DND-41 (cell line): ENCODE data around the gene SRRM5.

ENCODE experiments used
- ATAC-seq: fragments of 200-7000 bp; cut with Tn5 transposase; 3 replicates; pipeline ENCODE4 v1.9.1; 2021; ENCODE audit warnings: low read depth; ENCODE audit not compliant: insufficient read depth
- DNase-seq: peaks from one replicate; pipeline ENCODE4 v3.0.0-alpha.2; 2020
- H2AFZ ChIP-seq: 2 replicates; pipeline ENCODE4 v1.6.0; 2012; ENCODE audit warnings: low read depth, low read length
- H3K27ac ChIP-seq: 2 replicates; pipeline ENCODE4 v1.5.1; 2012; ENCODE audit warnings: low read length, inconsistent platforms
- H3K27me3 ChIP-seq: fragments of 200-600 bp; sonication (generic); 2 replicates; pipeline ENCODE4 v1.6.0; 2012; ENCODE audit warnings: low read length, mild to moderate bottlenecking, inconsistent platforms; ENCODE audit not compliant: insufficient read depth, poor library complexity
- H3K36me3 ChIP-seq: 2 replicates; pipeline ENCODE4 v1.5.1; 2012; ENCODE audit warnings: low read length, inconsistent platforms; ENCODE audit not compliant: insufficient read depth
- H3K4me1 ChIP-seq: 2 replicates; pipeline ENCODE4 v1.5.1; 2012; ENCODE audit warnings: mild to moderate bottlenecking, low read length; ENCODE audit not compliant: insufficient read depth
- H3K4me2 ChIP-seq: 2 replicates; pipeline ENCODE4 v1.6.0; 2012; ENCODE audit warnings: mild to moderate bottlenecking, moderate library complexity, low read length, inconsistent platforms; ENCODE audit not compliant: insufficient read depth
- H3K4me3 ChIP-seq, 2 experiments: fragments of 200-600 bp in 1 of 2; shearing (Covaris generic) in 1 of 2; 2 replicates each; pipeline ENCODE4 v1.5.1; 2012 to 2016; ENCODE audit warnings: inconsistent platforms in 2 of 2, low read length in 2 of 2, mild to moderate bottlenecking in 2 of 2, low read depth in 1 of 2, moderate library complexity in 1 of 2
- H3K79me2 ChIP-seq: 2 replicates; pipeline ENCODE4 v1.6.0; 2012; ENCODE audit warnings: low read length, inconsistent platforms; ENCODE audit not compliant: insufficient read depth
- H3K9ac ChIP-seq: 2 replicates; pipeline ENCODE4 v1.6.0; 2012; ENCODE audit warnings: low read depth, mild to moderate bottlenecking, inconsistent platforms, low read length, moderate library complexity
- H3K9me3 ChIP-seq: 2 replicates; pipeline ENCODE4 v1.5.1; 2012; ENCODE audit warnings: low read length, moderate library complexity, mild to moderate bottlenecking, inconsistent platforms; ENCODE audit not compliant: insufficient read depth, severe bottlenecking
- H4K20me1 ChIP-seq: 2 replicates; pipeline ENCODE4 v1.6.0; 2012; ENCODE audit warnings: low read length; ENCODE audit not compliant: insufficient read depth
- CTCF ChIP-seq: IDR thresholded peaks from 2 replicates; pipeline ENCODE4 v1.5.1; 2012; ENCODE audit warnings: borderline replicate concordance, low read length, moderate library complexity, mild to moderate bottlenecking; ENCODE audit not compliant: poor library complexity, severe bottlenecking; ENCODE audit errors: extremely low read depth
- EZH2 ChIP-seq: IDR thresholded peaks from 3 replicates; pipeline ENCODE4 v1.6.1; 2012; ENCODE audit warnings: borderline replicate concordance, low read depth, mild to moderate bottlenecking, moderate library complexity, low read length, inconsistent platforms; ENCODE audit not compliant: severe bottlenecking

The SRRM5 gene

GRCh38 chr19:43581467-43581866 lies 30.4 kb upstream of the SRRM5 start:
- peaks cover 37% of the 10 kb centered on the region for H3K4me1 ChIP-seq
- H4K20me1 ChIP-seq, result no peaks in the 10 kb centered on the region
- 0 out of 2 replicates have a peak, but pooled peaks cover 2% of the 10 kb centered on the region for H3K36me3 ChIP-seq
- H3K4me3 ChIP-seq, result peak overlapping the region in 1 of 2 experiments; percentile 43; a peak in 2 of 4 replicates
- H3K9me3 ChIP-seq, result no peaks in the 10 kb centered on the region
- ATAC-seq (no peak), DNase-seq (no peak)
- no peak for TF ChIP-seq CTCF
- TF ChIP-seq EZH2, result no peak
- no peaks in the 10 kb centered on the region for H3K27me3 ChIP-seq
- no peak overlapping the region; the same call in 1 of the 2 replicates for H3K9ac ChIP-seq
- H3K4me2 ChIP-seq, result peak overlapping the region; percentile 67
- H2AFZ ChIP-seq, result 0 out of 2 replicates have a peak overlapping the region, but pooled peaks have one; percentile 6
- peaks cover 7% of the 10 kb centered on the region; the same call in 1 of the 2 replicates for H3K79me2 ChIP-seq
- peak overlapping the region; percentile 64 for H3K27ac ChIP-seq

- H3K4me2 ChIP-seq, result no peak overlapping the region
- H3K4me3 ChIP-seq, result no peak overlapping the region
- H2AFZ ChIP-seq, result no peak overlapping the region
- TF ChIP-seq EZH2 (no peak), CTCF (no peak)
- DNase-seq (no peak), ATAC-seq (no peak)
- H3K9ac ChIP-seq, result no peak overlapping the region
- H4K20me1 ChIP-seq, result no peaks in the 10 kb centered on the region
- H3K27ac ChIP-seq, result no peak overlapping the region
- H3K9me3 ChIP-seq, result no peaks in the 10 kb centered on the region
- H3K79me2 ChIP-seq, result peaks cover 7% of the 10 kb centered on the region; the same call in 1 of the 2 replicates
- 0 out of 2 replicates have a peak, but pooled peaks cover 5% of the 10 kb centered on the region for H3K36me3 ChIP-seq
- H3K27me3 ChIP-seq, result no peaks in the 10 kb centered on the region
- H3K4me1 ChIP-seq, result peaks cover 35% of the 10 kb centered on the region
Observed at GRCh38 chr19:43582495-43582894, 29.4 kb upstream of the SRRM5 start.

- Histone ChIP-seq H4K20me1 (no peaks in the 10 kb centered on the region), H3K9ac (no peak overlapping the region), H3K79me2 (peaks cover 7% of the 10 kb centered on the region; the same call in 1 of the 2 replicates), H2AFZ (peak overlapping the region; percentile 19; the same call in 1 of the 2 replicates), H3K4me3 (no peak overlapping the region), H3K27ac (0 out of 2 replicates have a peak overlapping the region, but pooled peaks have one; percentile 2), H3K9me3 (no peaks in the 10 kb centered on the region), H3K27me3 (no peaks in the 10 kb centered on the region), H3K4me2 (no peak overlapping the region), H3K4me1 (peaks cover 27% of the 10 kb centered on the region), H3K36me3 (peaks cover 9% of the 10 kb centered on the region; the same call in 1 of the 2 replicates)
- DNase-seq, result no peak
- no peak for ATAC-seq
- TF ChIP-seq EZH2, result no peak
- no peak for TF ChIP-seq CTCF
Observed at GRCh38 chr19:43584484-43584883, 27.4 kb upstream of the SRRM5 start.
